GM12892 (cell line): ENCODE measurements around the gene RBMX. TPM values are rescaled to one million over a fixed set of nuclear protein-coding genes. Genes with fewer than 3 reads are reported as not detected.
"Not testable (repeated sequence)": the region's sequence is repeated elsewhere in the genome, so short reads cannot be mapped to it uniquely, and the experiment has no call there.

Experiments
- DNase-seq: peaks from one replicate; pipeline ENCODE4 v3.0.0; 2011; ENCODE audit not compliant: insufficient read length
- FAIRE-seq: peaks from 2 replicates; lab custom pipeline; 2011; peaks lifted over from hg19 to GRCh38; lab: Jason Lieb, UNC
- POLR2A ChIP-seq: IDR thresholded peaks from 2 replicates; pipeline ENCODE4 v1.6.1; 2011; ENCODE audit warnings: low read depth, low read length, control low read depth
- POLR2AphosphoS5 ChIP-seq: IDR thresholded peaks from 2 replicates; pipeline ENCODE4 v1.6.1; 2011; ENCODE audit warnings: low read depth, low read length, control low read depth
- TAF1 ChIP-seq: IDR thresholded peaks from 2 replicates; pipeline ENCODE4 v1.6.1; 2011; ENCODE audit warnings: low read depth, mild to moderate bottlenecking, control low read depth, low read length, borderline replicate concordance
- polyA plus RNA-seq: library from polyadenylated mRNA; unstranded; fragments of >200 nt; gene quantifications from one replicate; pipeline ENCODE4 v1.2.1, GENCODE V29; 2012; ENCODE audit warnings: missing spikeins, inconsistent platforms; ENCODE audit not compliant: missing spikeins

Gene RBMX
- 236 TPM for polyA plus RNA-seq

DNA sequence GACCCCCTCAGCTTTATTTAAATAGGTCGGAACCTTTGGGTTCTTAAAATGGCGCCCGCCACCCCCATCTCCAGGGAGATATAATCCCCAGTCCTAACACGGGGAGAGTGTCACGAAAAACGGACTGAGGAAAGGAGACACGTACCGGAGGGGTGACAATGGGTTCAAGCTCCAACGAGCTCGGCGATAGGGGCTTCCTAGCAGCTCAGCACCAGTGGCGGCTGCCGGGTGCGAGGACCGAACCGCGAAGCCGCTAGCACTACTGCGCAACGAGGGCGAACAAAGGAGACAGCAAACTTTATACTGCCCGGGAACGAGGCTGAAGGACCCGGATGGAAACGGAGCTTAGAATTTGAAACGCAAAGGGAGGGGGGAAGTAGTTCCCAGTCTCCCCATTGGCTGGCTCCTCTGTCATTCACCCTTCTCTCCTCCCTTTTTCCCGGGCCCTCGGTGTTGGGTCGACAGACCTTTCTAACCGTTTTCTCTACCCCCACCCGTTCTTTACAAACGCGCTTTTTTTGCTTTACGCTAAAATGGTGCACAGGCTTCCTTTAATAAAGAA lies at the start of gene RBMX:
TSS of gene RBMX (minus strand) at position 274 of the 562 bp plus-strand sequence. CDS start 1,298 bp downstream, outside the sequence.
- FAIRE-seq (peak; percentile 92), DNase-seq (peak; percentile 67)
- TF ChIP-seq POLR2A = peak; percentile 99
- peak; percentile 99 for TF ChIP-seq POLR2AphosphoS5
- peak; percentile 85 for TF ChIP-seq TAF1

GRCh38 chrX:136921438-136921837 lies 40.9 kb upstream of the RBMX start:
- FAIRE-seq, DNase-seq: not testable (repeated sequence)

GRCh38 chrX:136920001-136920400 lies 39.5 kb upstream of the RBMX start:
- DNase-seq = no peak
- TF ChIP-seq POLR2A (no peak), TAF1 (no peak), POLR2AphosphoS5 (no peak)
- no peak for FAIRE-seq

DNA sequence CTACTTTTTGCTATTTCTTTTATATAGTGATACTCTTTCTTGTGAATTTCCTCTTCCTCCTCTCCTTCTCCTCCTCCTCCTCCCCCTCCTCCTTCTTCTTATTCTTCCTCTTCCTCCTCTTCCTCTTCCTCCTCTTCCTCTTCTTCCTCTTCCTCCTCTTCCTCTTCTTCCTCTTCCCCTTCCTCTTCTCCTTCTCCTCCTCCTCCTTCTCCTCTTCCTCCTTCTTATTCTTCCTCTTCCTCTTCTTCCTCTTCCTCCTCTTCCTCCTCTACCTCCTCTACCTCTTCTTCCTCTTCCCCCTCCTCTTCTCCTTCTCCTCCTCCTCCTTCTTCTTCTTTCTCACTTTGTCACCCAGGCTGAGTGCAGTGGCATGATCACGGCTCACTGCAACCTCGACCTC lies 36.3 kb upstream of the RBMX start:
- no peak for DNase-seq
- TF ChIP-seq POLR2AphosphoS5 (no peak), POLR2A (no peak), TAF1 (no peak)
- FAIRE-seq = no peak

GRCh38 chrX:136911661-136912060 lies 31.1 kb upstream of the RBMX start:
- FAIRE-seq, DNase-seq: not testable (repeated sequence)

- TF ChIP-seq POLR2AphosphoS5 = no peak
- TF ChIP-seq TAF1 = no peak
- TF ChIP-seq POLR2A = no peak
- DNase-seq (no peak), FAIRE-seq (no peak)
Observed at GRCh38 chrX:136911253-136911652, 30.7 kb upstream of the RBMX start.

GRCh38 chrX:136910565-136911035 lies 30.1 kb upstream of the RBMX start:
- no peak for TF ChIP-seq POLR2A
- no peak for TF ChIP-seq POLR2AphosphoS5
- TF ChIP-seq TAF1 = no peak
- FAIRE-seq = peak; percentile 14

GRCh38 chrX:136909706-136910564 lies 29.4 kb upstream of the RBMX start:
- peak; percentile 39 for DNase-seq
- peak; percentile 81 for FAIRE-seq
- TF ChIP-seq TAF1 (no peak), POLR2AphosphoS5 (no peak), POLR2A (no peak)

More at GRCh38 chrX:136910565-136911035, 30.1 kb upstream of the RBMX start:
- no peak for DNase-seq

DNA sequence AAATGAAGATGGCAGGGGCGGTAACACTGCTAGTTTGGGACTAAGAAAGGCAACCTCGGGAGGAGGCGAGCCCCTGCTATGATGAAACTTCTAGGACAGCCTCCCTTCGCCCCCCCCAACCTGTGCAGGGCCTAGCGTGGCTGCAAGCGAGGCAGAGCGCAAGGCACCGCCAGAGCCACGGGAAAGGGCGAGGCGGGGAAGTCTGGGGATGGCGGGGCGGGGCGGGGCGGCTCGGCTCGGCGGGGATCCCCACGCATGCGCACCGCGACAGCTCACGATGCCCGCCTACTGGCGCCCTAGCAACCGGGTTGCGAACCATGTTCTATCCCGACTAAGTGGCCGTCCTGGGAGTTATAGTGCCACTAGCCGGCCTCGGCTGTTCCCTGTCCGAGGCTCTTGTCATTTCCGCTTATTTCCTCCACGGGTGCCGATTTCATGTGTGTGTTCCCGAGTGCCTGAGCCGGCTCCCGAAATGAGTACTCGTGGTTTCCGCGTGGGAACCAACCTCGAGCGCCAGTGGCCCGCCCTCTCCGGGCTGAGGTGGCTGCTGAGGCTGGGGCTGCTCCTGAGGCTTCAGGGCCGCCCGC lies 28.7 kb upstream of the RBMX start:
- FAIRE-seq (peak; percentile 80), DNase-seq (peak; percentile 72)
- TF ChIP-seq TAF1 = no peak

DNA sequence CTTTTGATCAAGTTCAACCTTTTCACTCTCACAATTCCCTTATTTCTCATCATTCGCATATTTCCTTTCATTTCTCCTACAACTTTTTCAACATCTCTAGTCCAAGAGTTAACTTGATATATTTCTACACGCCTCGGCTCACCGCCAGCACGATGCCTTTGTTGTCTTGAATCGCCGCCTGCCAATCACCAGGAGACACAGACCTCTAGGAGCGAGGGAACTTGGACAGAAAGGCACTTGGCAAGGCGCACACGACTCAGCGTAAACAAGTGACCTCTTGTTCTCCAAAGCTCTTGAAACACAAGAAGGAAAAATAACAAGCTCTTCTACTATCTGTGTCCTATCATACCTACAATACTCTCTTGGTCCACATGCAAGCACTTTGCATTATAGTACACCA lies 27.1 kb upstream of the RBMX start:
- TF ChIP-seq TAF1 (no peak), POLR2AphosphoS5 (no peak), POLR2A (no peak)
- FAIRE-seq (no peak), DNase-seq (no peak)

- DNase-seq (no peak), FAIRE-seq (no peak)
- TF ChIP-seq POLR2A (no peak), TAF1 (no peak), POLR2AphosphoS5 (no peak)
Observed at GRCh38 chrX:136906921-136907510, 26.5 kb upstream of the RBMX start.

DNA sequence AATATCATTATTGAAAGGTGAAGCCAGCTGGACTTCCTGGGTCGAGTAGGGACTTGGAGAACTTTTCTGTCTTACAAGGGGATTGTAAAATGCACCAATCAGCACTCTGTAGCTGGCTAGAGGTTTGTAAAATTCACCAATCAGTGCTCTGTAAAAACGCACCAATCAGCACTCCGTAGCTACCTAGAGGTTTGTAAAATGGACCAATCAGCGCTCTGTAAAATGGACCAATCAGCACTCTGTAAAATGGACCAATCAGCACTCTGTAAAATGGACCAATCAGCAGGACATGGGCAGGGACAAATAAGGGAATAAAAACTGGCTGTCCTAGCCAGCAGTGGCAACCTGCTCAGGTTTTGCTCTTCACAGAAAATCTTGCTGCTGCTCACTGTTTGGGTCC lies 23.5 kb upstream of the RBMX start:
- FAIRE-seq, DNase-seq: not testable (repeated sequence)

- FAIRE-seq, DNase-seq: not testable (repeated sequence)
Observed at GRCh38 chrX:136900071-136900470, 19.5 kb upstream of the RBMX start.
